ENCODE measurements around the gene RRBP1. TPM values are rescaled to one million over a fixed set of nuclear protein-coding genes. Genes with fewer than 3 reads are reported as not detected.

RRBP1 gene
- total RNA-seq, 1 donor from 2014 or later, result 459 TPM

DNA sequence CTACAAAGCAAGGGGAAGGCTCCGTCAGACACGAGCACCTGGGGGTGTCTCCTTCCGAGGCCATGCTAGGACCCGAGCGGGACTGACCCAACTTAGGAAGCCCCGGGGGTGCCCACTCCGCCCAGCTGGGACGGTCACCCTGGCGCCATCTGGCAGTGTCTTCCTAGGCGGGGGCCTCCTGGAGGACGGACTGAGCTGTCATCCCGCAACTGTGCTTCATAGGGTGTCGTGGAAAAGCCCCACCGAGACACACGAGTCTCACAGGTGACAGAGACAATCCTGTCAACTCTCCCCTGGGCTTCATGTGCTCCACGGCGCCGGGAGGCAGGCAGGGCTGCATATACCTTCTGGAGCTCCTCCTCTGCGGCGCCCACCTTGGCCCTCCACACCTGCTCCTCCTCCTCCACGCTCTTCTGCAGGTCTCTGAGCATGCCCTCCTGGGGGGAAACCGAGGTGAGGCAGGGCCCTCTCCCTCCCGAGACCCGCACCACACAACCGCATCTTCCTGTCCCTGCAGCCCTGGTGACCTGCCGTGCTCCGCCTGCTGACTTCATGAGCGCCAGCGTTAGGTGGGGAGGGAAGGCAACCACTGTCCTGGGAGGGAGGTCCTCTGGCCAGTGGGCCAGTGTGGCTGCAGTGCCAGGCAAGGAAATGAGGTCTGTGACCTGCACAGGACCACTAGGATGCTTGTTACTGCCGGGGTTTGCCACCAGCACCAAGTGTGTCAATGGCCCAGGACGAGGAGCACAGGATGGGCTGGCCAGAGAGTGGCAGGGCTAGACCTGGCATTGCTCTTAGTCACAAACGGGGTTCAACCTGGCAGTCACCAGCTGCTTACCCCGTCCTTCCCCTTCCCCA, 61.4 kb downstream of the RRBP1 start:
- peak; percentile 91 for DNase-seq (ENCODE audit: low spot score)
- peaks cover 40% of the 10 kb centered on the region for H3K36me3 Mint-ChIP-seq (ENCODE audit: low read depth)
- peak overlapping the region; percentile 49 for H3K27ac Mint-ChIP-seq (ENCODE audit: unreplicated experiment)
- TF ChIP-seq, protein P1, sequence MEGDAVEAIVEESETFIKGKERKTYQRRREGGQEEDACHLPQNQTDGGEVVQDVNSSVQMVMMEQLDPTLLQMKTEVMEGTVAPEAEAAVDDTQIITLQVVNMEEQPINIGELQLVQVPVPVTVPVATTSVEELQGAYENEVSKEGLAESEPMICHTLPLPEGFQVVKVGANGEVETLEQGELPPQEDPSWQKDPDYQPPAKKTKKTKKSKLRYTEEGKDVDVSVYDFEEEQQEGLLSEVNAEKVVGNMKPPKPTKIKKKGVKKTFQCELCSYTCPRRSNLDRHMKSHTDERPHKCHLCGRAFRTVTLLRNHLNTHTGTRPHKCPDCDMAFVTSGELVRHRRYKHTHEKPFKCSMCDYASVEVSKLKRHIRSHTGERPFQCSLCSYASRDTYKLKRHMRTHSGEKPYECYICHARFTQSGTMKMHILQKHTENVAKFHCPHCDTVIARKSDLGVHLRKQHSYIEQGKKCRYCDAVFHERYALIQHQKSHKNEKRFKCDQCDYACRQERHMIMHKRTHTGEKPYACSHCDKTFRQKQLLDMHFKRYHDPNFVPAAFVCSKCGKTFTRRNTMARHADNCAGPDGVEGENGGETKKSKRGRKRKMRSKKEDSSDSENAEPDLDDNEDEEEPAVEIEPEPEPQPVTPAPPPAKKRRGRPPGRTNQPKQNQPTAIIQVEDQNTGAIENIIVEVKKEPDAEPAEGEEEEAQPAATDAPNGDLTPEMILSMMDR (IDR thresholded peaks at IDR 0.05), result no peak
- peaks cover 7% of the 10 kb centered on the region for H3K4me1 Mint-ChIP-seq (ENCODE audit: low read depth)
- H3K27me3 Mint-ChIP-seq (ENCODE audit: low read depth), result no peaks in the 10 kb centered on the region
- H3K4me3 Mint-ChIP-seq (ENCODE audit: unreplicated experiment), result no peak overlapping the region
- no peaks in the 10 kb centered on the region for H3K9me3 Mint-ChIP-seq (ENCODE audit: low read depth)

DNA sequence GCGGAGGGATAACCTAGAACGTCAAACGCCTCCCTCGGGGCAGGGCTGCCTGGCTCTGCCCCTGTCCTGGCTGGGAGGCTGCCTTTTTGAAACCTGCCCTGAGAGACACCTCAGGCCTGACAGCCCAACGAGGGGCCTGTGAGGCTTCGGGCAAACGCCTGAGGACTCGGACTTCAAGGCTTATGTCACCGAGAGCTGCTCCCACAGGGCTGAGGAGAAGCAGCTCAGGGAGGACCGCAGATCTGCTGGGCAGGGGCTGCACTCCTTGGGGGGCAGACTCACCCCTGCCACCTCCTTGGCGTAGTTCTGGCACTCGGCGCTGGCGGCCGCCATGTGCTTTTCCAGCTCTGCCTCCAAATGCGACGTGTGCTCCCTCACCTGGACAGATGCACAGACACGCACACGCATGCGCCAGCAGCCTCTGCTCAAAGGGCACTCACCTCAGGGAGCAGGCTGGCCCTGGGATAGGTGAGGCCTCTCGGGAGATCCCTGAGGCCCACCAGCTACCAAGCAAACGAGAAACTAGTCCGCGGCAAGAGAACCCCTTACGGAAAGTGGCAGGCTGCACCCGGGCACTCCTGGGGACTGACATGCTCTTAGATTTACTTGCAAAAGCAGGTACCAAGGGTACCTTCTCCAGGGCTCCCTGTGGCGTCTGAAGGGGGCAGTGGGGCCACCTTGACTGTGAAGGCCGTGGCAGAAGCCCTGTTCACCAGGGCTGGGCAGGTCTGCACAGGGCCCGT, 62.5 kb downstream of the RRBP1 start:
- Mint-ChIP-seq H3K4me3 (ENCODE audit: unreplicated experiment) (no peak overlapping the region), H3K27me3 (ENCODE audit: low read depth) (no peaks in the 10 kb centered on the region), H3K36me3 (ENCODE audit: low read depth) (peaks cover 42% of the 10 kb centered on the region), H3K27ac (ENCODE audit: unreplicated experiment) (peak overlapping the region; percentile 49), H3K4me1 (ENCODE audit: low read depth) (peaks cover 12% of the 10 kb centered on the region), H3K9me3 (ENCODE audit: low read depth) (no peaks in the 10 kb centered on the region)
- DNase-seq (ENCODE audit: low spot score), result no peak
- TF ChIP-seq, protein P1 (IDR thresholded peaks at IDR 0.05), result no peak

DNA sequence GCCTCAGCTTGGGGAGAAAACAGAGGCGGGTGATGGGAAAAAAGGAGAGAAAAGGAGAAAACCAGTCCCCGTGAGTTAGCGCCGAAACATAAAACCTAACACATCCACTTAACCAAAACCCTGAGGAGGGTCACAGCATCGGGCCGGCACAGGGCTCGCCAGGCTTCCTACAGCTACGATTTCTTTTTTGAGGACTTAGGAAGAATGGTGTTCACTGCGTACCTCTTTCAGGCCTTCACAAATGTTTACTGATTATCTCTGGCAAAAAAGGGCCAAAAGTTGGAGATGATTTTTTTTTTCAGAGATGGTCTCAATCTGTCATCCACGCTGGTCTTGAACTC, 63.4 kb downstream of the RRBP1 start:
- no peaks in the 10 kb centered on the region for H3K9me3 Mint-ChIP-seq (ENCODE audit: low read depth)
- TF ChIP-seq, protein P1 (IDR thresholded peaks at IDR 0.05), result no peak
- H3K27me3 Mint-ChIP-seq (ENCODE audit: low read depth), result no peaks in the 10 kb centered on the region
- peaks cover 19% of the 10 kb centered on the region for H3K4me1 Mint-ChIP-seq (ENCODE audit: low read depth)
- peaks cover 39% of the 10 kb centered on the region for H3K36me3 Mint-ChIP-seq (ENCODE audit: low read depth)
- no peak overlapping the region for H3K27ac Mint-ChIP-seq (ENCODE audit: unreplicated experiment)
- no peak for DNase-seq (ENCODE audit: low spot score)
- no peak overlapping the region for H3K4me3 Mint-ChIP-seq (ENCODE audit: unreplicated experiment)

DNA sequence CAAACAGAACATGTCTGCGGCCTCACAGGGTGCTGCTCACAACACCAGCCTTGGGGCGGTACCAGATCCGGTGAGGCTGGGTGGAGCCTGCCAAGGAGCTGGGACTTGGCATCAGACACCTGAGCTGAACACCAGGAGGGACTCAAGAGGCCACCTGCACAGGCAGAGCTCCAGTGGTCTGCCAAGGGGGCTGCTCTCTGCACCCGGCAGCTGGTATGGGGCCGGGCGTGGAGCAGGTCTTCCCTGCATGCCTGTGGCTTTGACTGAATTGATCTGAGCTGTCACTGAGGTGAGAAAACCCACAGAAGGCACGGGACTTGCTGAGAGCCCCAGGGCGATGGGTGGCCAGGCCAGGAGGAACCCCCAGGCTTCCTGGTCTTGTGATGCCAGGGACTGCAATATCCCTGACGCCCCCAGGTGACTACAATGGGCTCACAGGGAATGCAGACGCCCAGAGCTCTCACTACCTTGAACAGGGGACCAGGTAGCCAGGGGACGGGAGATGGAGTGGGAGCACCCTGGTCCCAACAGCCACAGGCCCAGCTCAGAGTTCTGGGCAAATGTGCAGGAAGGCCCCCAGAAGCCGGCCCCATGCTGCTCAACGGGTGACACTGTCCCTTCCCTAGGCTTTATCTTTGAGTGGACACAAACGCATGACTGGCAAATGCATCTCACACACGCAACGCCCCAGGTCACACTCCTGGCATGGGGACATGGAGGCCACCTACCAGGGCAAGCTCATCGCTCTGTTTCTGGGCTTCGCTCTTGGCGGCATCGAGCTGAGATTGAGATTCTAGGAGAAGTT, 64.0 kb downstream of the RRBP1 start:
- Mint-ChIP-seq H3K4me1 (ENCODE audit: low read depth) (peaks cover 22% of the 10 kb centered on the region), H3K36me3 (ENCODE audit: low read depth) (peaks cover 39% of the 10 kb centered on the region), H3K9me3 (ENCODE audit: low read depth) (no peaks in the 10 kb centered on the region), H3K27ac (ENCODE audit: unreplicated experiment) (peak overlapping the region; percentile 69), H3K27me3 (ENCODE audit: low read depth) (no peaks in the 10 kb centered on the region), H3K4me3 (ENCODE audit: unreplicated experiment) (no peak overlapping the region)
- TF ChIP-seq, protein P1 (IDR thresholded peaks at IDR 0.05), result peak; percentile 58
- no peak for DNase-seq (ENCODE audit: low spot score)
